Peyer's patch (tissue), 4 donors: Measurements from ENCODE around the gene GNAZ. TPM values are rescaled to one million over a fixed set of nuclear protein-coding genes. Genes with fewer than 3 reads are reported as not detected.

Experiments used
- DNase-seq, 3 donors: peaks; one replicate each; pipeline ENCODE4 v3.0.0-alpha.2; 2017 to 2019
- H3K27ac ChIP-seq, 4 donors: fragments of 200-600 bp; sonication (generic); one replicate each; pipeline ENCODE4 v1.5.1; 2016 to 2019
- H3K27me3 ChIP-seq, 2 donors: fragments of 200-600 bp; sonication (generic); one replicate each; pipeline ENCODE4 v1.5.1; 2019
- H3K36me3 ChIP-seq, 3 donors: fragments of 200-600 bp; sonication (generic); one replicate each; pipeline ENCODE4 v1.5.1; 2016 to 2019
- H3K4me1 ChIP-seq, 4 donors: fragments of 200-600 bp; sonication (generic); one replicate each; pipeline ENCODE4 v1.5.1; 2016 to 2019
- H3K4me3 ChIP-seq, 4 donors: fragments of 200-600 bp; sonication (generic); 1 replicate in 3 of 4; 2 replicates in 1 of 4; pipeline ENCODE4 v1.5.1; 2016 to 2019; ENCODE audit warnings: mild to moderate bottlenecking in 1 of 4
- H3K9me3 ChIP-seq, 4 donors: fragments of 200-600 bp; sonication (generic); one replicate each; pipeline ENCODE4 v1.5.1; 2016 to 2019; ENCODE audit warnings: mild to moderate bottlenecking in 1 of 4
- POLR2A ChIP-seq, 2 donors: fragments of 450-650 bp; IDR thresholded peaks; one replicate each; pipeline ENCODE4 v1.5.1; 2017; ENCODE audit warnings: antibody characterized with exemption in 2 of 2, mild to moderate bottlenecking in 2 of 2, moderate library complexity in 2 of 2
- small RNA-seq, 2 donors: library from RNA; depleted of rRNA; stranded (forward); fragments of <200 nt; gene quantifications; one replicate each; pipeline ENCODE3, GENCODE V24; 2016
- total RNA-seq, 4 donors: library from RNA; depleted of rRNA; stranded (reverse); fragments of >200 nt; gene quantifications; one replicate each; pipeline ENCODE4 v1.1.0, GENCODE V29; 2016
- TF ChIP-seq, protein P1 (sequence below), 6 experiments: fragments of 450-650 bp in 4 of 6; fragments of 200-600 bp in 2 of 6; sonication (generic) in 1 of 6; IDR thresholded peaks; one replicate each; pipeline ENCODE4 v1.5.1; 2017 to 2019; ENCODE audit warnings: antibody characterized with exemption in 6 of 6, mild to moderate bottlenecking in 3 of 6, moderate library complexity in 1 of 6

Gene GNAZ
- total RNA-seq, 4 donors from 2014 or later = 0.35 to 3.5 (median 1.9) TPM

DNA sequence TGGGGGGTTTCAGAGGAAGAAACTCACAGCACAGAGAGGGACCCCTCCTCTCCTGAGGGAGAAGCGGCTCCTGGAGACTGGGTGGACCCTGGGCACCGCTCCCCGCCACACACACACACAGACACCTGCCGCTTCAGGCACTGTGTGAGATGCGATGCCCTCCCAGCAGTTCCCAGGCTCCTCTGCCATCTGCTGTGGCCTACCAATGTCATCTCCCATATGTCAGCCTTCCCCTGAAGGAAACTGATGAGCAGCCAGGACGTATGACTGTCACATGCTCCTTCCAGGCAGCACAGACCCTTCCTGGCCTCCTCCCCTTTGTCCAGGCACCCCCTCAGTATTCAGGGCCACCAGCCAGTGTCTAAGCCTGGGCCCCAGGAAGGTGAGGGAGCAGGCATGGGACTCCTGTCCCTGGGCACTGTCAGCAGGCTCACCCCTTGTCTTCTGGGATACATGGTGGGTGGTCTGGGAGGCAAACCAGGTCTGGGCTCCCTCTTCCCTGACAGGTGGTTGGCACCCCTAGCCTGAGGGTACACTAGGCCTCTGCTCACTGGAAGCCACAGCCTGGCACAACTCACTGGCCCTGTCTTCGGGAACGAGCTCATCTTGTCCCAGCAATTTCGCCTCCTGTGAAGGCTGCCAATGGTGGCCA is 98.2 kb downstream of the GNAZ start:
- TF ChIP-seq, protein P1, sequence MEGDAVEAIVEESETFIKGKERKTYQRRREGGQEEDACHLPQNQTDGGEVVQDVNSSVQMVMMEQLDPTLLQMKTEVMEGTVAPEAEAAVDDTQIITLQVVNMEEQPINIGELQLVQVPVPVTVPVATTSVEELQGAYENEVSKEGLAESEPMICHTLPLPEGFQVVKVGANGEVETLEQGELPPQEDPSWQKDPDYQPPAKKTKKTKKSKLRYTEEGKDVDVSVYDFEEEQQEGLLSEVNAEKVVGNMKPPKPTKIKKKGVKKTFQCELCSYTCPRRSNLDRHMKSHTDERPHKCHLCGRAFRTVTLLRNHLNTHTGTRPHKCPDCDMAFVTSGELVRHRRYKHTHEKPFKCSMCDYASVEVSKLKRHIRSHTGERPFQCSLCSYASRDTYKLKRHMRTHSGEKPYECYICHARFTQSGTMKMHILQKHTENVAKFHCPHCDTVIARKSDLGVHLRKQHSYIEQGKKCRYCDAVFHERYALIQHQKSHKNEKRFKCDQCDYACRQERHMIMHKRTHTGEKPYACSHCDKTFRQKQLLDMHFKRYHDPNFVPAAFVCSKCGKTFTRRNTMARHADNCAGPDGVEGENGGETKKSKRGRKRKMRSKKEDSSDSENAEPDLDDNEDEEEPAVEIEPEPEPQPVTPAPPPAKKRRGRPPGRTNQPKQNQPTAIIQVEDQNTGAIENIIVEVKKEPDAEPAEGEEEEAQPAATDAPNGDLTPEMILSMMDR (IDR thresholded peaks at IDR 0.05) = no peak
- TF ChIP-seq POLR2A (IDR thresholded peaks at IDR 0.05) = no peak
- Histone ChIP-seq H3K4me1 (no peaks in the 10 kb centered on the region), H3K27me3 (no peaks in the 10 kb centered on the region), H3K9me3 (no peaks in the 10 kb centered on the region), H3K27ac (no peak overlapping the region), H3K4me3 (no peak overlapping the region), H3K36me3 (no peaks in the 10 kb centered on the region)
- DNase-seq = no peak

DNA sequence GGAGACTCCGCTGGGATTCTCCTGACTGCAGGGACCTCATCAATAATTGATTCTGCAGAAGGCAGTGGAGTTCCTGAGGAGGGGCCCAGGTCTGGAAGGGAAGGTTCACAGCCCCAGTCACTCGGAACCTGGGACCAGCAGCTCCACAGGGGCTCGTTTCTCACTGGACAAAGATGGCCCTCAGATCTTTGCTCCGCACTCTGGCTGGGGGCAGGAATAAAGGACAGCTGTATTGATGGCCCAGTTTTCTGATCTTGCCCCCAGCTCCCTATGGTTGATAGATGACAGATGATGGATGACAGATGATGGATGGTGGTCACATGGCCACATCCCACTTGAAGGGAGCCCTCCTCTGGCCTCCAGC is 98.7 kb downstream of the GNAZ start:
- TF ChIP-seq, protein P1 (IDR thresholded peaks at IDR 0.05) = no peak
- no peak for TF ChIP-seq POLR2A (IDR thresholded peaks at IDR 0.05)
- Histone ChIP-seq H3K9me3 (no peaks in the 10 kb centered on the region), H3K27me3 (no peaks in the 10 kb centered on the region), H3K4me3 (no peak overlapping the region), H3K27ac (no peak overlapping the region), H3K4me1 (no peaks in the 10 kb centered on the region), H3K36me3 (no peaks in the 10 kb centered on the region)
- no peak for DNase-seq

Small RNAs within 50 kb of the gene (small RNA-seq; reads per million reads assigned to genes)
- gene RF00017 (0 reads per million in 2 donors), gene RF00066 (0 reads per million in 2 donors)

Other genes starting within 250 kb of the GNAZ start
- gene IGLL5, start 182.7 kb upstream of the GNAZ start, total RNA-seq = 10 to 100 TPM in 1 of 4 donors, 1 to 10 TPM in 2, not detected in 1; 1.1 to 35.5 (median 6.0) TPM
- gene RSPH14, start 71.5 kb downstream of the GNAZ start, total RNA-seq = not detected
- 1 to 10 TPM in 3 of 4 donors, not detected in 1; 1.0 to 2.5 (median 1.7) TPM for gene RAB36, start 75.0 kb downstream of the GNAZ start, total RNA-seq
- 10 to 100 TPM; 55.8 to 86.9 (median 66.1) TPM for gene BCR, start 110.0 kb downstream of the GNAZ start, total RNA-seq